C4-2B (cell line): ENCODE data around the gene RBM14.
"Not testable (repeated sequence)": the region's sequence is repeated elsewhere in the genome, so short reads cannot be mapped to it uniquely, and the experiment has no call there.

Experiments used
- CTCF ChIP-seq: fragments of 450-650 bp; conservative IDR thresholded peaks from 2 replicates; pipeline ENCODE4 v1.5.1; 2017; ENCODE audit warnings: mild to moderate bottlenecking
- ZFX ChIP-seq: fragments of 450-650 bp; IDR thresholded peaks from 2 replicates; pipeline ENCODE4 v1.6.1; 2017

GRCh38 chr11:66606608-66607007, 9.8 kb upstream of the RBM14 start:
- not testable (repeated sequence) for TF ChIP-seq CTCF, ZFX
